Activated T-cell treated with anti-CD3 and anti-CD28 coated beads, Interleukin-2, amount 50 U/mL, for 4 hours (primary cell): ENCODE data around the gene SH3RF3. TPM values are rescaled to one million over a fixed set of nuclear protein-coding genes. Genes with fewer than 3 reads are reported as not detected.

Experiments used
- ATAC-seq, 2 donors: fragments of 200-7000 bp; cut with Tn5 transposase; one replicate each; pipeline ENCODE4 v1.10.0; 2021
- DNase-seq: peaks from one replicate; pipeline ENCODE4 v3.0.0-alpha.2; 2020
- H3K27me3 Mint-ChIP-seq: one replicate; pipeline ENCODE4 v1.8.0; 2021; ENCODE audit warnings: low read depth, mixed read lengths
- H3K36me3 Mint-ChIP-seq: one replicate; pipeline ENCODE4 v1.8.0; 2022; ENCODE audit warnings: mixed read lengths; ENCODE audit not compliant: insufficient read depth
- H3K4me1 Mint-ChIP-seq: one replicate; pipeline ENCODE4 v1.8.0; 2021; ENCODE audit warnings: low read depth, mixed read lengths
- H3K4me3 Mint-ChIP-seq: one replicate; pipeline ENCODE4 v1.8.0; 2021; ENCODE audit warnings: mild to moderate bottlenecking, moderate library complexity, mixed read lengths
- H3K9me3 Mint-ChIP-seq: one replicate; pipeline ENCODE4 v1.8.0; 2021; ENCODE audit warnings: mixed read lengths
- total RNA-seq, 3 donors: library from RNA; stranded (reverse); gene quantifications; one replicate each; pipeline ENCODE4 v1.2.1, GENCODE V29; 2021

SH3RF3 gene
- total RNA-seq, 3 donors from 2014 or later = 0.33 to 0.98 (median 0.89) TPM

- ATAC-seq (peak; percentile 28 to 40), DNase-seq (no peak)
- Mint-ChIP-seq H3K4me1 (peaks cover 5% of the 10 kb centered on the region), H3K36me3 (no peaks in the 10 kb centered on the region), H3K9me3 (no peaks in the 10 kb centered on the region), H3K4me3 (no peak overlapping the region), H3K27me3 (no peaks in the 10 kb centered on the region)
Measured at GRCh38 chr2:109454765-109455394, 325.9 kb downstream of the SH3RF3 start.

- DNase-seq = no peak
- no peak for ATAC-seq
- Mint-ChIP-seq H3K4me1 (peaks cover 5% of the 10 kb centered on the region), H3K36me3 (no peaks in the 10 kb centered on the region), H3K27me3 (no peaks in the 10 kb centered on the region), H3K4me3 (no peak overlapping the region), H3K9me3 (no peaks in the 10 kb centered on the region)
Measured at GRCh38 chr2:109455731-109456691, 327.0 kb downstream of the SH3RF3 start.

GRCh38 chr2:109456776-109457175 is 327.8 kb downstream of the SH3RF3 start:
- Mint-ChIP-seq H3K4me1 (peaks cover 5% of the 10 kb centered on the region), H3K9me3 (no peaks in the 10 kb centered on the region), H3K36me3 (no peaks in the 10 kb centered on the region), H3K4me3 (no peak overlapping the region), H3K27me3 (no peaks in the 10 kb centered on the region)
- DNase-seq = no peak
- ATAC-seq = no peak

GRCh38 chr2:109457366-109457765 is 328.4 kb downstream of the SH3RF3 start:
- no peak overlapping the region for H3K4me3 Mint-ChIP-seq
- H3K36me3 Mint-ChIP-seq = no peaks in the 10 kb centered on the region
- no peaks in the 10 kb centered on the region for H3K9me3 Mint-ChIP-seq
- DNase-seq (no peak), ATAC-seq (no peak)
- H3K27me3 Mint-ChIP-seq = no peaks in the 10 kb centered on the region
- H3K4me1 Mint-ChIP-seq = peaks cover 5% of the 10 kb centered on the region

- H3K4me1 Mint-ChIP-seq = peaks cover 5% of the 10 kb centered on the region
- H3K27me3 Mint-ChIP-seq = no peaks in the 10 kb centered on the region
- DNase-seq = no peak
- H3K36me3 Mint-ChIP-seq = no peaks in the 10 kb centered on the region
- H3K4me3 Mint-ChIP-seq = no peak overlapping the region
- no peaks in the 10 kb centered on the region for H3K9me3 Mint-ChIP-seq
- ATAC-seq = no peak
Measured at GRCh38 chr2:109457794-109458193, 328.8 kb downstream of the SH3RF3 start.

- Mint-ChIP-seq H3K27me3 (no peaks in the 10 kb centered on the region), H3K9me3 (no peaks in the 10 kb centered on the region), H3K36me3 (no peaks in the 10 kb centered on the region), H3K4me3 (no peak overlapping the region), H3K4me1 (peaks cover 5% of the 10 kb centered on the region)
- ATAC-seq (no peak), DNase-seq (no peak)
Measured at GRCh38 chr2:109458512-109458911, 329.5 kb downstream of the SH3RF3 start.

- Mint-ChIP-seq H3K4me3 (no peak overlapping the region), H3K36me3 (no peaks in the 10 kb centered on the region), H3K27me3 (no peaks in the 10 kb centered on the region), H3K4me1 (peaks cover 5% of the 10 kb centered on the region), H3K9me3 (no peaks in the 10 kb centered on the region)
- ATAC-seq (no peak), DNase-seq (no peak)
Measured at GRCh38 chr2:109459485-109459884, 330.5 kb downstream of the SH3RF3 start.

- no peaks in the 10 kb centered on the region for H3K27me3 Mint-ChIP-seq
- no peaks in the 10 kb centered on the region for H3K4me1 Mint-ChIP-seq
Measured at GRCh38 chr2:109460553-109461324, 331.7 kb downstream of the SH3RF3 start.

GRCh38 chr2:109463236-109463635 is 334.2 kb downstream of the SH3RF3 start:
- no peak for DNase-seq
- Mint-ChIP-seq H3K4me3 (no peak overlapping the region), H3K4me1 (no peaks in the 10 kb centered on the region), H3K27me3 (no peaks in the 10 kb centered on the region), H3K36me3 (no peaks in the 10 kb centered on the region), H3K9me3 (no peaks in the 10 kb centered on the region)
- no peak for ATAC-seq

More at GRCh38 chr2:109460553-109461324, 331.7 kb downstream of the SH3RF3 start:
- no peak overlapping the region for H3K4me3 Mint-ChIP-seq
- ATAC-seq (no peak), DNase-seq (no peak)
- no peaks in the 10 kb centered on the region for H3K9me3 Mint-ChIP-seq
- H3K36me3 Mint-ChIP-seq = no peaks in the 10 kb centered on the region

- H3K36me3 Mint-ChIP-seq = no peaks in the 10 kb centered on the region
- no peaks in the 10 kb centered on the region for H3K27me3 Mint-ChIP-seq
- ATAC-seq (no peak), DNase-seq (no peak)
- H3K9me3 Mint-ChIP-seq = no peaks in the 10 kb centered on the region
- H3K4me3 Mint-ChIP-seq = no peak overlapping the region
- no peaks in the 10 kb centered on the region for H3K4me1 Mint-ChIP-seq
Measured at GRCh38 chr2:109463891-109464290, 334.9 kb downstream of the SH3RF3 start.

GRCh38 chr2:109466674-109467575 is 337.9 kb downstream of the SH3RF3 start:
- ATAC-seq (no peak), DNase-seq (no peak)
- Mint-ChIP-seq H3K27me3 (no peaks in the 10 kb centered on the region), H3K4me1 (no peaks in the 10 kb centered on the region), H3K36me3 (no peaks in the 10 kb centered on the region), H3K4me3 (no peak overlapping the region), H3K9me3 (no peaks in the 10 kb centered on the region)

GRCh38 chr2:109467701-109468100 is 338.7 kb downstream of the SH3RF3 start:
- Mint-ChIP-seq H3K4me3 (no peak overlapping the region), H3K9me3 (no peaks in the 10 kb centered on the region), H3K4me1 (no peaks in the 10 kb centered on the region), H3K36me3 (no peaks in the 10 kb centered on the region), H3K27me3 (no peaks in the 10 kb centered on the region)
- no peak for DNase-seq
- no peak for ATAC-seq

GRCh38 chr2:109468893-109469292 is 339.9 kb downstream of the SH3RF3 start:
- Mint-ChIP-seq H3K4me1 (no peaks in the 10 kb centered on the region), H3K36me3 (no peaks in the 10 kb centered on the region), H3K9me3 (no peaks in the 10 kb centered on the region), H3K27me3 (no peaks in the 10 kb centered on the region), H3K4me3 (no peak overlapping the region)
- ATAC-seq (no peak), DNase-seq (no peak)
